ENCODE results near the gene TELO2.

DNA sequence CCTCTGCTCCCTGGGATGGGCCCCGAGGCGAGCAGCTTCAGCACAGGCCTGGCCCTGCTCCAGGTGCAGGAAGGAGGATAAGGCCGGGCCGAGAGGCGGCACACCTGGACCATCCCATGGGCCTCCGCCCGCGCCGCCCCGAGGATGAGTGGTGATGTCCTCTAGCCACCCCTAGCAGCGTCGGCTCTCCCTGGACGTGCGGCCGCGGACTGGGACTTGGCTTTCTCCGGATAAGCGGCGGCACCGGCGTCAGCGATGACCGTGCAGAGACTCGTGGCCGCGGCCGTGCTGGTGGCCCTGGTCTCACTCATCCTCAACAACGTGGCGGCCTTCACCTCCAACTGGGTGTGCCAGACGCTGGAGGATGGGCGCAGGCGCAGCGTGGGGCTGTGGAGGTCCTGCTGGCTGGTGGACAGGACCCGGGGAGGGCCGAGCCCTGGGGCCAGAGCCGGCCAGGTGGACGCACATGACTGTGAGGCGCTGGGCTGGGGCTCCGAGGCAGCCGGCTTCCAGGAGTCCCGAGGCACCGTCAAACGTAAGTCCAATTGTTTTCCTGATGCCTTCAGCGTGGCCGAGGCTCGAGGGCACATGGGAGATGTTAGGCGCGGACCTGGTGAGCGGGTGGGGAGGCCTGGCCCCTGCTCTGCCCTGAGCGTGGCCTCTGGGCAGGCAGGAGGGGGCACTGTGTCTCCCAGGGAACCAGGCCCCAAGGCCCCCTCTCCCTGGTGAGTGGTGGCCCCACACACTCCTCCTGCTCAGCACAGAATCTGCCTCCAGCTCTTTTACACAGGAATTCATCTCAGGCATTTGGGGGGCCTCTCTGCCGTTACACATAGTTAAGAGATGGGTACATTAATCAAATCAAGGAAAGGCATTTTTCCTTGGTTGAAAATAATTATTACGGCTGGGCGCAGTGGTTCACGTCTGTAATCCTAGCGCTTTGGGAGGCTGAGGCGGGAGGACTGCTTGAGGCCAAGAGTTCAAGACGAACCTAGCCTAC is 41.2 kb downstream of the TELO2 start:
- TF ChIP-seq, protein P1, sequence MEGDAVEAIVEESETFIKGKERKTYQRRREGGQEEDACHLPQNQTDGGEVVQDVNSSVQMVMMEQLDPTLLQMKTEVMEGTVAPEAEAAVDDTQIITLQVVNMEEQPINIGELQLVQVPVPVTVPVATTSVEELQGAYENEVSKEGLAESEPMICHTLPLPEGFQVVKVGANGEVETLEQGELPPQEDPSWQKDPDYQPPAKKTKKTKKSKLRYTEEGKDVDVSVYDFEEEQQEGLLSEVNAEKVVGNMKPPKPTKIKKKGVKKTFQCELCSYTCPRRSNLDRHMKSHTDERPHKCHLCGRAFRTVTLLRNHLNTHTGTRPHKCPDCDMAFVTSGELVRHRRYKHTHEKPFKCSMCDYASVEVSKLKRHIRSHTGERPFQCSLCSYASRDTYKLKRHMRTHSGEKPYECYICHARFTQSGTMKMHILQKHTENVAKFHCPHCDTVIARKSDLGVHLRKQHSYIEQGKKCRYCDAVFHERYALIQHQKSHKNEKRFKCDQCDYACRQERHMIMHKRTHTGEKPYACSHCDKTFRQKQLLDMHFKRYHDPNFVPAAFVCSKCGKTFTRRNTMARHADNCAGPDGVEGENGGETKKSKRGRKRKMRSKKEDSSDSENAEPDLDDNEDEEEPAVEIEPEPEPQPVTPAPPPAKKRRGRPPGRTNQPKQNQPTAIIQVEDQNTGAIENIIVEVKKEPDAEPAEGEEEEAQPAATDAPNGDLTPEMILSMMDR (IDR thresholded peaks at IDR 0.05), result no peak
- no peak for TF ChIP-seq POLR2A (IDR thresholded peaks at IDR 0.05)

All from lower leg skin (tissue), 3 donors.